Keratinocyte (primary cell): Measurements from ENCODE around the gene TNFSF18. TPM values are rescaled to one million over a fixed set of nuclear protein-coding genes. Genes with fewer than 3 reads are reported as not detected.

Experiments
- DNase-seq: peaks from one replicate; pipeline ENCODE4 v3.0.0-alpha.2; 2011; ENCODE audit warnings: low read depth, missing footprints, low spot score
- FAIRE-seq: peaks from 2 replicates; lab custom pipeline; 2011; peaks lifted over from hg19 to GRCh38; lab: Jason Lieb, UNC
- H2AFZ ChIP-seq: 2 replicates; pipeline ENCODE4 v1.6.0; 2012; ENCODE audit warnings: low read length, control low read depth, inconsistent platforms; ENCODE audit not compliant: control insufficient read depth
- H3K27ac ChIP-seq: 2 replicates; pipeline ENCODE4 v1.5.1; 2011; ENCODE audit warnings: low read length; ENCODE audit not compliant: control insufficient read depth, insufficient read depth
- H3K27me3 ChIP-seq: 3 replicates; pipeline ENCODE4 v1.6.0; 2011; ENCODE audit warnings: low read length; ENCODE audit not compliant: control insufficient read depth, insufficient read depth; ENCODE audit errors: extremely low read depth
- H3K36me3 ChIP-seq, 2 experiments: 2 replicates in 1 of 2; 3 replicates in 1 of 2; pipeline ENCODE4 v1.5.1; 2011; ENCODE audit warnings: low read length in 2 of 2, mild to moderate bottlenecking in 1 of 2; ENCODE audit not compliant: control insufficient read depth in 2 of 2, insufficient read depth in 2 of 2; ENCODE audit errors: extremely low read depth in 1 of 2
- H3K4me1 ChIP-seq: 3 replicates; pipeline ENCODE4 v1.5.1; 2011; ENCODE audit warnings: low read length; ENCODE audit not compliant: control insufficient read depth, insufficient read depth; ENCODE audit errors: extremely low read depth
- H3K4me2 ChIP-seq: 3 replicates; pipeline ENCODE4 v1.6.0; 2011; ENCODE audit warnings: low read depth, low read length; ENCODE audit not compliant: control insufficient read depth, insufficient read depth; ENCODE audit errors: extremely low read depth
- H3K4me3 ChIP-seq, 3 experiments: fragments of 200-600 bp in 1 of 3; sonication (generic) in 1 of 3; 2 replicates in 2 of 3; 3 replicates in 1 of 3; pipeline ENCODE4 v1.5.1; 2011 to 2016; ENCODE audit warnings: low read length in 3 of 3, mild to moderate bottlenecking in 3 of 3, control low read depth in 2 of 3, inconsistent platforms in 1 of 3, low read depth in 1 of 3, mixed read lengths in 1 of 3, mixed run types in 1 of 3, moderate library complexity in 1 of 3; ENCODE audit not compliant: control insufficient read depth in 2 of 3, insufficient read depth in 2 of 3; ENCODE audit errors: extremely low read depth in 1 of 3
- H3K79me2 ChIP-seq: 2 replicates; pipeline ENCODE4 v1.6.0; 2012; ENCODE audit warnings: low read length; ENCODE audit not compliant: control insufficient read depth, insufficient read depth
- H3K9ac ChIP-seq: 3 replicates; pipeline ENCODE4 v1.6.0; 2011; ENCODE audit warnings: low read length; ENCODE audit not compliant: control insufficient read depth, insufficient read depth; ENCODE audit errors: extremely low read depth
- H3K9me1 ChIP-seq: 3 replicates; pipeline ENCODE4 v1.6.0; 2011; ENCODE audit warnings: low read length; ENCODE audit not compliant: control insufficient read depth, insufficient read depth; ENCODE audit errors: extremely low read depth
- H3K9me3 ChIP-seq: 2 replicates; pipeline ENCODE4 v1.5.1; 2012; ENCODE audit warnings: low read depth, low read length; ENCODE audit not compliant: control insufficient read depth
- H4K20me1 ChIP-seq: 3 replicates; pipeline ENCODE4 v1.6.0; 2011; ENCODE audit warnings: low read length; ENCODE audit not compliant: control insufficient read depth, insufficient read depth; ENCODE audit errors: extremely low read depth
- EZH2 ChIP-seq: IDR thresholded peaks from one replicate; pipeline ENCODE4 v1.6.1; 2012; ENCODE audit warnings: inconsistent platforms, mild to moderate bottlenecking, low read length, moderate library complexity
- dilution Hi-C: fragments of 300-500 bp; cut with MboI; formaldehyde crosslinking; loops from one replicate; pipeline ENCODE4 v1.7.0; 2020; ENCODE audit warnings: low sequenced_read_pairs; ENCODE audit not compliant: extremely low pct_ligation_motif_present
- polyA plus RNA-seq, 5 experiments: library from polyadenylated mRNA; depleted of rRNA in 3 of 5; stranded (reverse) in 3 of 5; stranded (forward) in 1 of 5; unstranded in 1 of 5; fragments of >200 nt; gene quantifications; 1 replicate in 1 of 5; 2 replicates in 3 of 5; 3 replicates in 1 of 5; pipeline versions ENCODE4 v1.2.1 to v1.2.3, GENCODE V29; 2011 to 2012; ENCODE audit warnings: missing spikeins in 2 of 5, low read depth in 1 of 5, low replicate concordance in 1 of 5
- TF ChIP-seq, protein P1 (sequence below), 3 experiments: IDR thresholded peaks in 1 of 3; conservative IDR thresholded peaks in 1 of 3; optimal IDR thresholded peaks in 1 of 3; 2 replicates in 2 of 3; 3 replicates in 1 of 3; pipeline versions ENCODE3 to v1.5.1; 2011; ENCODE audit warnings: low read length in 3 of 3, mild to moderate bottlenecking in 3 of 3, moderate library complexity in 2 of 3, control low read depth in 1 of 3, inconsistent platforms in 1 of 3; ENCODE audit not compliant: insufficient read depth in 2 of 3; ENCODE audit errors: extremely low read depth in 1 of 3

The TNFSF18 gene
- polyA plus RNA-seq, 1 donor (not counting 4 experiments of a cell fraction or from before 2014, with no cell fraction given) = 0.69 TPM

DNA sequence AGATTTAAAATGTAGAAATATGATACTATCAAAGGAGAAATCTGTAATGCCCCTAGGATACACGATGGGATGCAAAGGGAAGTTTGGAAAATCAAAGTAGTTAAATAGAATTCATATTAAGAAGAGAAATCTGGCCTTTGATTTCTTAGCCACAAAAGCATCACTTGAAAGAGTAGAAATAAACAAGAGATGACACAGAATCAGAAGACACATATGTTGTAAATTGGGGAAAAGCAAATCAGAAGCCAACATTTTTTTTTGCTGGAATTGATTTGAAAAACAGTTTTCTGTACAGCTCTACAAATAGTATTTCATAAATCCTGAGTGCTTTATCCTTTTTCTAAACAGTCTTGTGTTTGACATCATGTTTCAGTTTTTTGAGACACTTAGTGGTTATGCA, 12.4 kb upstream of the TNFSF18 start:
- H3K9ac ChIP-seq = no peak overlapping the region
- TF ChIP-seq, protein P1, sequence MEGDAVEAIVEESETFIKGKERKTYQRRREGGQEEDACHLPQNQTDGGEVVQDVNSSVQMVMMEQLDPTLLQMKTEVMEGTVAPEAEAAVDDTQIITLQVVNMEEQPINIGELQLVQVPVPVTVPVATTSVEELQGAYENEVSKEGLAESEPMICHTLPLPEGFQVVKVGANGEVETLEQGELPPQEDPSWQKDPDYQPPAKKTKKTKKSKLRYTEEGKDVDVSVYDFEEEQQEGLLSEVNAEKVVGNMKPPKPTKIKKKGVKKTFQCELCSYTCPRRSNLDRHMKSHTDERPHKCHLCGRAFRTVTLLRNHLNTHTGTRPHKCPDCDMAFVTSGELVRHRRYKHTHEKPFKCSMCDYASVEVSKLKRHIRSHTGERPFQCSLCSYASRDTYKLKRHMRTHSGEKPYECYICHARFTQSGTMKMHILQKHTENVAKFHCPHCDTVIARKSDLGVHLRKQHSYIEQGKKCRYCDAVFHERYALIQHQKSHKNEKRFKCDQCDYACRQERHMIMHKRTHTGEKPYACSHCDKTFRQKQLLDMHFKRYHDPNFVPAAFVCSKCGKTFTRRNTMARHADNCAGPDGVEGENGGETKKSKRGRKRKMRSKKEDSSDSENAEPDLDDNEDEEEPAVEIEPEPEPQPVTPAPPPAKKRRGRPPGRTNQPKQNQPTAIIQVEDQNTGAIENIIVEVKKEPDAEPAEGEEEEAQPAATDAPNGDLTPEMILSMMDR (optimal IDR thresholded peaks at IDR 0.05 in 1 of 3, IDR thresholded peaks at IDR 0.05 in 1 of 3, conservative IDR thresholded peaks at IDR 0.05 in 1 of 3; ENCODE audit: extremely low read depth in 1 of 3, insufficient read depth in 2 of 3, low read length in 3 of 3) = no peak
- no peak for TF ChIP-seq EZH2
- dilution Hi-C loops = no loop called here
- no peak overlapping the region for H2AFZ ChIP-seq
- no peaks in the 10 kb centered on the region for H3K27me3 ChIP-seq
- H3K4me1 ChIP-seq = peaks cover 30% of the 10 kb centered on the region
- no peak overlapping the region for H3K4me3 ChIP-seq
- FAIRE-seq (no peak), DNase-seq (no peak)
- no peaks in the 10 kb centered on the region for H3K79me2 ChIP-seq
- H3K36me3 ChIP-seq = no peaks in the 10 kb centered on the region
- no peak overlapping the region for H3K4me2 ChIP-seq
- no peaks in the 10 kb centered on the region for H3K9me3 ChIP-seq
- no peaks in the 10 kb centered on the region for H3K9me1 ChIP-seq
- no peak overlapping the region for H3K27ac ChIP-seq
- no peaks in the 10 kb centered on the region for H4K20me1 ChIP-seq

GRCh38 chr1:173062150-173062938, 11.6 kb upstream of the TNFSF18 start:
- H3K4me1 ChIP-seq = peaks cover 30% of the 10 kb centered on the region
- H3K4me2 ChIP-seq = peak overlapping the region; percentile 26
- no peaks in the 10 kb centered on the region for H4K20me1 ChIP-seq
- dilution Hi-C loops = no loop called here
- no peak overlapping the region for H3K9ac ChIP-seq
- TF ChIP-seq, protein P1 (optimal IDR thresholded peaks at IDR 0.05 in 1 of 3, IDR thresholded peaks at IDR 0.05 in 1 of 3, conservative IDR thresholded peaks at IDR 0.05 in 1 of 3; ENCODE audit: extremely low read depth in 1 of 3, insufficient read depth in 2 of 3, low read length in 3 of 3) = no peak
- no peak for TF ChIP-seq EZH2
- H3K9me3 ChIP-seq = no peaks in the 10 kb centered on the region
- no peaks in the 10 kb centered on the region for H3K79me2 ChIP-seq
- H2AFZ ChIP-seq = no peak overlapping the region
- no peak overlapping the region for H3K27ac ChIP-seq
- peak; percentile 71 for DNase-seq
- no peaks in the 10 kb centered on the region for H3K9me1 ChIP-seq
- peak; percentile 99 for FAIRE-seq
- H3K4me3 ChIP-seq = no peak overlapping the region
- no peaks in the 10 kb centered on the region for H3K27me3 ChIP-seq
- no peaks in the 10 kb centered on the region for H3K36me3 ChIP-seq
